ENCODE data around the gene SLC43A2. TPM values are rescaled to one million over a fixed set of nuclear protein-coding genes. Genes with fewer than 3 reads are reported as not detected.

The SLC43A2 gene
- total and polyA plus RNA-seq, 5 donors from 2014 or later, result 3.5 to 6.9 (median 5.9) TPM

- H3K9me3 ChIP-seq (ENCODE audit: control insufficient read depth in 2 of 2, low read length in 2 of 2), result no peaks in the 10 kb centered on the region
- no peaks in the 10 kb centered on the region for H3K36me3 ChIP-seq (ENCODE audit: control insufficient read depth, insufficient read depth, low read length)
- Mint-ChIP-seq H3K36me3 (peaks cover 5% of the 10 kb centered on the region), H3K9me3 (no peaks in the 10 kb centered on the region), H3K27ac (no peak overlapping the region), H3K27me3 (peaks cover 16% of the 10 kb centered on the region), H3K4me3 (peak overlapping the region in 2 of 4 donors; percentile 28 to 94), H3K4me1 (peaks cover 0 to 28% (median 12%) of the 10 kb centered on the region in 4 donors)
- DNase-seq (no peak), ATAC-seq (ENCODE audit: low read depth in 2 of 2) (no peak)
- no peak overlapping the region for H3K4me3 ChIP-seq (ENCODE audit: low read depth, low read length)
- H3K27me3 ChIP-seq (ENCODE audit: control insufficient read depth, insufficient read depth, low read length), result peaks cover 6% of the 10 kb centered on the region
- H3K4me1 ChIP-seq (ENCODE audit: control insufficient read depth, insufficient read depth, low read length, poor library complexity, severe bottlenecking), result peaks cover 29% of the 10 kb centered on the region
- H3K27ac ChIP-seq (ENCODE audit: insufficient read depth, low read length, poor library complexity, severe bottlenecking), result no peak overlapping the region
These were observed 3.1 kb downstream of the SLC43A2 start for GRCh38 chr17:1625581-1625980.

GRCh38 chr17:1625053-1625452 is 3.6 kb downstream of the SLC43A2 start:
- Mint-ChIP-seq H3K27me3 (peaks cover 13% of the 10 kb centered on the region), H3K9me3 (no peaks in the 10 kb centered on the region), H3K36me3 (peaks cover 5% of the 10 kb centered on the region), H3K4me1 (peaks cover 0 to 25% (median 9%) of the 10 kb centered on the region in 4 donors), H3K27ac (no peak overlapping the region), H3K4me3 (peak overlapping the region in 1 of 4 donors; percentile 94)
- Histone ChIP-seq H3K36me3 (ENCODE audit: control insufficient read depth, insufficient read depth, low read length) (no peaks in the 10 kb centered on the region), H3K27ac (ENCODE audit: insufficient read depth, low read length, poor library complexity, severe bottlenecking) (no peak overlapping the region), H3K4me3 (ENCODE audit: low read depth, low read length) (no peak overlapping the region), H3K27me3 (ENCODE audit: control insufficient read depth, insufficient read depth, low read length) (peaks cover 6% of the 10 kb centered on the region), H3K4me1 (ENCODE audit: control insufficient read depth, insufficient read depth, low read length, poor library complexity, severe bottlenecking) (peaks cover 29% of the 10 kb centered on the region), H3K9me3 (ENCODE audit: control insufficient read depth in 2 of 2, low read length in 2 of 2) (no peaks in the 10 kb centered on the region)
- no peak for DNase-seq
- ATAC-seq (ENCODE audit: low read depth in 2 of 2), result no peak

GRCh38 chr17:1624650-1625049 is 4.0 kb downstream of the SLC43A2 start:
- peaks cover 11% of the 10 kb centered on the region for H3K27me3 Mint-ChIP-seq
- H3K36me3 Mint-ChIP-seq, result peaks cover 5% of the 10 kb centered on the region
- H3K27ac Mint-ChIP-seq, result no peak overlapping the region
- no peaks in the 10 kb centered on the region for H3K9me3 Mint-ChIP-seq
- no peak overlapping the region for H3K4me3 ChIP-seq (ENCODE audit: low read depth, low read length)
- H3K9me3 ChIP-seq (ENCODE audit: control insufficient read depth in 2 of 2, low read length in 2 of 2), result no peaks in the 10 kb centered on the region
- no peak overlapping the region for H3K27ac ChIP-seq (ENCODE audit: insufficient read depth, low read length, poor library complexity, severe bottlenecking)
- peaks cover 6% of the 10 kb centered on the region for H3K27me3 ChIP-seq (ENCODE audit: control insufficient read depth, insufficient read depth, low read length)
- H3K4me1 ChIP-seq (ENCODE audit: control insufficient read depth, insufficient read depth, low read length, poor library complexity, severe bottlenecking), result peaks cover 26% of the 10 kb centered on the region
- H3K36me3 ChIP-seq (ENCODE audit: control insufficient read depth, insufficient read depth, low read length), result no peaks in the 10 kb centered on the region
- H3K4me3 Mint-ChIP-seq, result peak overlapping the region in 1 of 4 donors; percentile 33
- DNase-seq, result no peak
- no peak for ATAC-seq (ENCODE audit: low read depth in 2 of 2)
- H3K4me1 Mint-ChIP-seq, result peaks cover 0 to 23% (median 7%) of the 10 kb centered on the region in 4 donors

- Mint-ChIP-seq H3K9me3 (no peaks in the 10 kb centered on the region), H3K27me3 (peaks cover 5% of the 10 kb centered on the region), H3K27ac (no peak overlapping the region), H3K4me1 (peaks cover 0 to 18% (median 4%) of the 10 kb centered on the region in 4 donors), H3K4me3 (no peak overlapping the region), H3K36me3 (peaks cover 5% of the 10 kb centered on the region)
- no peak overlapping the region for H3K4me3 ChIP-seq (ENCODE audit: low read depth, low read length)
- H3K27ac ChIP-seq (ENCODE audit: insufficient read depth, low read length, poor library complexity, severe bottlenecking), result no peak overlapping the region
- no peak for ATAC-seq (ENCODE audit: low read depth in 2 of 2)
- DNase-seq, result no peak
- no peaks in the 10 kb centered on the region for H3K9me3 ChIP-seq (ENCODE audit: control insufficient read depth in 2 of 2, low read length in 2 of 2)
- no peaks in the 10 kb centered on the region for H3K36me3 ChIP-seq (ENCODE audit: control insufficient read depth, insufficient read depth, low read length)
- H3K4me1 ChIP-seq (ENCODE audit: control insufficient read depth, insufficient read depth, low read length, poor library complexity, severe bottlenecking), result peaks cover 15% of the 10 kb centered on the region
- H3K27me3 ChIP-seq (ENCODE audit: control insufficient read depth, insufficient read depth, low read length), result peaks cover 6% of the 10 kb centered on the region
These were observed 5.5 kb downstream of the SLC43A2 start for GRCh38 chr17:1623057-1623630.

- ATAC-seq (ENCODE audit: low read depth in 2 of 2) (no peak), DNase-seq (no peak)
- Mint-ChIP-seq H3K4me3 (no peak overlapping the region), H3K27ac (no peak overlapping the region), H3K4me1 (peaks cover 0 to 6% (median under 1%) of the 10 kb centered on the region in 4 donors), H3K9me3 (no peaks in the 10 kb centered on the region), H3K36me3 (peaks cover under 1% of the 10 kb centered on the region), H3K27me3 (no peaks in the 10 kb centered on the region)
- no peaks in the 10 kb centered on the region for H3K36me3 ChIP-seq (ENCODE audit: control insufficient read depth, insufficient read depth, low read length)
- no peaks in the 10 kb centered on the region for H3K9me3 ChIP-seq (ENCODE audit: control insufficient read depth in 2 of 2, low read length in 2 of 2)
- no peaks in the 10 kb centered on the region for H3K4me1 ChIP-seq (ENCODE audit: control insufficient read depth, insufficient read depth, low read length, poor library complexity, severe bottlenecking)
- H3K27me3 ChIP-seq (ENCODE audit: control insufficient read depth, insufficient read depth, low read length), result no peaks in the 10 kb centered on the region
- H3K4me3 ChIP-seq (ENCODE audit: low read depth, low read length), result no peak overlapping the region
- no peak overlapping the region for H3K27ac ChIP-seq (ENCODE audit: insufficient read depth, low read length, poor library complexity, severe bottlenecking)
These were observed 7.2 kb downstream of the SLC43A2 start for GRCh38 chr17:1621273-1621954.

- Mint-ChIP-seq H3K4me1 (no peaks in the 10 kb centered on the region), H3K27me3 (no peaks in the 10 kb centered on the region), H3K36me3 (no peaks in the 10 kb centered on the region), H3K9me3 (no peaks in the 10 kb centered on the region), H3K4me3 (no peak overlapping the region), H3K27ac (no peak overlapping the region)
- Histone ChIP-seq H3K27me3 (ENCODE audit: control insufficient read depth, insufficient read depth, low read length) (no peaks in the 10 kb centered on the region), H3K4me3 (ENCODE audit: low read depth, low read length) (no peak overlapping the region), H3K4me1 (ENCODE audit: control insufficient read depth, insufficient read depth, low read length, poor library complexity, severe bottlenecking) (no peaks in the 10 kb centered on the region), H3K9me3 (ENCODE audit: control insufficient read depth in 2 of 2, low read length in 2 of 2) (no peaks in the 10 kb centered on the region), H3K27ac (ENCODE audit: insufficient read depth, low read length, poor library complexity, severe bottlenecking) (no peak overlapping the region), H3K36me3 (ENCODE audit: control insufficient read depth, insufficient read depth, low read length) (no peaks in the 10 kb centered on the region)
- ATAC-seq (ENCODE audit: low read depth in 2 of 2), result no peak
- no peak for DNase-seq
These were observed 8.1 kb downstream of the SLC43A2 start for GRCh38 chr17:1620486-1620885.

GRCh38 chr17:1617620-1618174 is 10.9 kb downstream of the SLC43A2 start:
- H3K27me3 ChIP-seq (ENCODE audit: control insufficient read depth, insufficient read depth, low read length), result no peaks in the 10 kb centered on the region
- no peak overlapping the region for H3K27ac Mint-ChIP-seq
- H3K9me3 Mint-ChIP-seq, result no peaks in the 10 kb centered on the region
- no peaks in the 10 kb centered on the region for H3K4me1 ChIP-seq (ENCODE audit: control insufficient read depth, insufficient read depth, low read length, poor library complexity, severe bottlenecking)
- H3K36me3 Mint-ChIP-seq, result peaks cover 4% of the 10 kb centered on the region
- no peaks in the 10 kb centered on the region for H3K36me3 ChIP-seq (ENCODE audit: control insufficient read depth, insufficient read depth, low read length)
- no peaks in the 10 kb centered on the region for H3K27me3 Mint-ChIP-seq
- no peak for DNase-seq
- no peaks in the 10 kb centered on the region for H3K4me1 Mint-ChIP-seq
- no peaks in the 10 kb centered on the region for H3K9me3 ChIP-seq (ENCODE audit: control insufficient read depth in 2 of 2, low read length in 2 of 2)
- no peak for ATAC-seq (ENCODE audit: low read depth in 2 of 2)
- no peak overlapping the region for H3K4me3 ChIP-seq (ENCODE audit: low read depth, low read length)
- H3K27ac ChIP-seq (ENCODE audit: insufficient read depth, low read length, poor library complexity, severe bottlenecking), result no peak overlapping the region
- no peak overlapping the region for H3K4me3 Mint-ChIP-seq

Measured in CD4-positive, CD25-positive, alpha-beta regulatory T cell (primary cell).